OCI-LY7 (cell line): ENCODE measurements around the gene CRYL1. TPM values are rescaled to one million over a fixed set of nuclear protein-coding genes. Genes with fewer than 3 reads are reported as not detected.

Experiments
- BruUV-seq: library from RNA; stranded (reverse); fragments of 400-500 nt; replicated peaks from 2 replicates; lab custom pipeline; 2021; lab: Mats Ljungman, UMichigan
- CTCF ChIA-PET: fragments of 300-600 bp; sonication (Branson Sonifier 250); formaldehyde crosslinking; loops from one replicate; lab custom pipeline; 2022; ENCODE audit warnings: antibody characterized with exemption; ENCODE audit not compliant: unreplicated experiment; lab: Charles Lee
- POLR2A ChIA-PET: fragments of 300-600 bp; sonication (Branson Sonifier 250); formaldehyde crosslinking; loops from one replicate; lab custom pipeline; 2022; ENCODE audit warnings: antibody characterized with exemption; lab: Charles Lee
- DNase-seq: peaks from one replicate; pipeline ENCODE4 v3.0.0-alpha.2; 2015; ENCODE audit warnings: low spot score
- H2AFZ ChIP-seq: fragments of 200-600 bp; sonication (generic), shearing (Covaris generic); 2 replicates; pipeline ENCODE4 v1.6.1; 2014; ENCODE audit warnings: mild to moderate bottlenecking, antibody characterized with exemption, low read length, moderate library complexity
- H3K27ac ChIP-seq: fragments of 200-600 bp; sonication (generic); 2 replicates; pipeline ENCODE4 v1.5.1; 2014; ENCODE audit warnings: mixed run types, low read depth, mild to moderate bottlenecking, moderate library complexity, low read length, inconsistent platforms; ENCODE audit not compliant: poor library complexity, severe bottlenecking
- H3K36me3 ChIP-seq: fragments of 200-600 bp; sonication (generic); 2 replicates; pipeline ENCODE4 v1.6.1; 2014; ENCODE audit warnings: mild to moderate bottlenecking, antibody characterized with exemption, low read length, moderate library complexity, mixed read lengths; ENCODE audit not compliant: insufficient read depth
- H3K4me1 ChIP-seq: fragments of 200-600 bp; sonication (generic); 2 replicates; pipeline ENCODE4 v1.5.1; 2014; ENCODE audit warnings: mild to moderate bottlenecking, low read length; ENCODE audit not compliant: insufficient read depth, poor library complexity, severe bottlenecking
- H3K4me2 ChIP-seq: fragments of 200-600 bp; sonication (generic); 2 replicates; pipeline ENCODE4 v1.6.1; 2014; ENCODE audit warnings: mild to moderate bottlenecking, low read length
- H3K4me3 ChIP-seq: fragments of 200-600 bp; sonication (generic); 2 replicates; pipeline ENCODE4 v1.5.1; 2014; ENCODE audit warnings: mild to moderate bottlenecking, low read depth, low read length; ENCODE audit not compliant: poor library complexity, severe bottlenecking
- H3K79me2 ChIP-seq: fragments of 200-600 bp; sonication (generic); 2 replicates; pipeline ENCODE4 v1.6.1; 2016; ENCODE audit warnings: low read depth, mild to moderate bottlenecking, low read length, moderate library complexity, mixed read lengths; ENCODE audit not compliant: insufficient read depth
- H3K9me2 ChIP-seq: fragments of 200-600 bp; sonication (generic); 2 replicates; pipeline ENCODE4 v1.6.1; 2016; ENCODE audit warnings: mild to moderate bottlenecking, low read length, mixed read lengths; ENCODE audit not compliant: insufficient read depth
- H3K9me3 ChIP-seq: fragments of 200-600 bp; sonication (generic); 2 replicates; pipeline ENCODE4 v1.6.1; 2014; ENCODE audit warnings: mild to moderate bottlenecking, mixed run types, low read length, mixed read lengths
- H4K20me1 ChIP-seq: fragments of 200-600 bp; sonication (generic); 2 replicates; pipeline ENCODE4 v1.6.1; 2014; ENCODE audit warnings: mild to moderate bottlenecking, antibody characterized with exemption, low read length, moderate library complexity, mixed read lengths; ENCODE audit not compliant: insufficient read depth
- EZH2phosphoT487 ChIP-seq: fragments of 200-600 bp; sonication (generic); IDR thresholded peaks from 2 replicates; pipeline ENCODE4 v1.6.1; 2018; ENCODE audit warnings: low read depth, borderline replicate concordance, mild to moderate bottlenecking, mixed run types, antibody characterized with exemption, low read length, moderate library complexity, mixed read lengths
- intact Hi-C: fragments of 100-400 bp; cut with micrococcal nuclease; formaldehyde crosslinking; loops from one replicate; pipeline ENCODE4 v1.10.0; 2022; ENCODE audit not compliant: unreplicated experiment
- total RNA-seq, 2 experiments: library from RNA; depleted of rRNA in 1 of 2; stranded (reverse); fragments of >200 nt in 1 of 2; shearing (Covaris generic) in 1 of 2; gene quantifications; 2 replicates each; pipeline ENCODE4 v1.2.3, GENCODE V29; 2014 to 2022
- TF ChIP-seq, protein P1 (sequence below): fragments of 200-600 bp; sonication (generic); conservative IDR thresholded peaks from 2 replicates; pipeline ENCODE4 v1.5.1; 2014; ENCODE audit warnings: mild to moderate bottlenecking, antibody characterized with exemption, low read length, moderate library complexity, mixed read lengths

CRYL1 gene
- total RNA-seq, 2 experiments from 2014 or later: not detected

DNA sequence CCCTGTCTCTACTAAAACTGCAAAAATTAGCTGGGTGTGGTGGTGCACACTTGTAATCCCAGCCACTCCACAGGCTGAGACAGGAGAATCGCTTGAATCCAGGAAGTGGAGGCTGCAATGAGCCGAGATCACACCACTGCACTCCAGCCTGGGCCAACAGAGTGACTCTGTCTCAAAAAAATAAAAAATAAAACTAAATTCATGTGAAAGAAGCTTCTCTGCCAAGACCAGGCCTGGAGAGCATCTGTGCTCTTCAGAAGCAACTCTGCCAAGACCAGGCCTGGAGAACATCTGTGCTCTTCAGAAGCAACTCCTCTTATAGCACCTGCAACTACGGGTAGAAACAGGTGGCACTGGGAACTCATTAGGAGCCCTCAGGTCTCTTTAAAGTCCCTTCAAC lies 37.7 kb downstream of the CRYL1 start:
- no TSS peak for BruUV-seq
- TF ChIP-seq, protein P1, sequence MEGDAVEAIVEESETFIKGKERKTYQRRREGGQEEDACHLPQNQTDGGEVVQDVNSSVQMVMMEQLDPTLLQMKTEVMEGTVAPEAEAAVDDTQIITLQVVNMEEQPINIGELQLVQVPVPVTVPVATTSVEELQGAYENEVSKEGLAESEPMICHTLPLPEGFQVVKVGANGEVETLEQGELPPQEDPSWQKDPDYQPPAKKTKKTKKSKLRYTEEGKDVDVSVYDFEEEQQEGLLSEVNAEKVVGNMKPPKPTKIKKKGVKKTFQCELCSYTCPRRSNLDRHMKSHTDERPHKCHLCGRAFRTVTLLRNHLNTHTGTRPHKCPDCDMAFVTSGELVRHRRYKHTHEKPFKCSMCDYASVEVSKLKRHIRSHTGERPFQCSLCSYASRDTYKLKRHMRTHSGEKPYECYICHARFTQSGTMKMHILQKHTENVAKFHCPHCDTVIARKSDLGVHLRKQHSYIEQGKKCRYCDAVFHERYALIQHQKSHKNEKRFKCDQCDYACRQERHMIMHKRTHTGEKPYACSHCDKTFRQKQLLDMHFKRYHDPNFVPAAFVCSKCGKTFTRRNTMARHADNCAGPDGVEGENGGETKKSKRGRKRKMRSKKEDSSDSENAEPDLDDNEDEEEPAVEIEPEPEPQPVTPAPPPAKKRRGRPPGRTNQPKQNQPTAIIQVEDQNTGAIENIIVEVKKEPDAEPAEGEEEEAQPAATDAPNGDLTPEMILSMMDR: no peak
- TF ChIP-seq EZH2phosphoT487: no peak
- H3K36me3 ChIP-seq: no peaks in the 10 kb centered on the region
- no peaks in the 10 kb centered on the region for H3K9me2 ChIP-seq
- intact Hi-C loops: loop anchor here (1.0 to 2.0 kb wide), 2 partner anchors 291 to 306 kb away; no protein-coding TSS in a partner anchor
- H2AFZ ChIP-seq: no peak overlapping the region
- H3K4me2 ChIP-seq: no peak overlapping the region
- POLR2A ChIA-PET: no interaction called here
- CTCF ChIA-PET: interaction anchor here (0.9 kb wide), 1 partner anchor 18 kb away, joined by 3 read pairs; no protein-coding TSS in a partner anchor
- no peaks in the 10 kb centered on the region for H4K20me1 ChIP-seq
- no peak for DNase-seq
- H3K4me3 ChIP-seq: no peak overlapping the region
- no peaks in the 10 kb centered on the region for H3K9me3 ChIP-seq
- H3K27ac ChIP-seq: no peak overlapping the region
- no peaks in the 10 kb centered on the region for H3K4me1 ChIP-seq
- no peaks in the 10 kb centered on the region for H3K79me2 ChIP-seq

DNA sequence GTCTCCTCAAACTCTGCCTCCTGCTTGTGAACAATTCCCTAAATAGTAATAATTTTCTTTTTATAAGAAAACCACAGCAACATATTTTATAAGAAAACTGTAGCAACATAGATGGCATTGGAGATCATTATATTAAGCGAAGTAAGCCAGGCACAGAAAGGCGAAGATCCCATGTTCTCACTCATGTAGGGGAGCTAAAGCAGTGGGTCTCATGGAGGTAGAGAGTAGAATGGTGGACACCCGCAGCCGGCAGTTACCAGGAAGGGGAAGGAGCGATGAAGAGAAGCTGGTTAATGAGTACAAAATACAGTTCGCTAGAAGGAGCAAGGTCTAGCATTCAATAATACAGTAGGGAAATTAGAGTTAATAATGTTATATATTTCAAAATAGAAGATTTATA lies 42.9 kb downstream of the CRYL1 start:
- H3K36me3 ChIP-seq: no peaks in the 10 kb centered on the region
- H4K20me1 ChIP-seq: no peaks in the 10 kb centered on the region
- no peak overlapping the region for H3K4me2 ChIP-seq
- H3K9me2 ChIP-seq: no peaks in the 10 kb centered on the region
- DNase-seq: no peak
- CTCF ChIA-PET: no interaction called here
- no peak overlapping the region for H3K27ac ChIP-seq
- H3K4me1 ChIP-seq: no peaks in the 10 kb centered on the region
- no peak overlapping the region for H2AFZ ChIP-seq
- intact Hi-C loops: no loop called here
- POLR2A ChIA-PET: no interaction called here
- TF ChIP-seq, protein P1: no peak
- no peak for TF ChIP-seq EZH2phosphoT487
- no peaks in the 10 kb centered on the region for H3K79me2 ChIP-seq
- no peaks in the 10 kb centered on the region for H3K9me3 ChIP-seq
- BruUV-seq: no TSS peak
- no peak overlapping the region for H3K4me3 ChIP-seq

DNA sequence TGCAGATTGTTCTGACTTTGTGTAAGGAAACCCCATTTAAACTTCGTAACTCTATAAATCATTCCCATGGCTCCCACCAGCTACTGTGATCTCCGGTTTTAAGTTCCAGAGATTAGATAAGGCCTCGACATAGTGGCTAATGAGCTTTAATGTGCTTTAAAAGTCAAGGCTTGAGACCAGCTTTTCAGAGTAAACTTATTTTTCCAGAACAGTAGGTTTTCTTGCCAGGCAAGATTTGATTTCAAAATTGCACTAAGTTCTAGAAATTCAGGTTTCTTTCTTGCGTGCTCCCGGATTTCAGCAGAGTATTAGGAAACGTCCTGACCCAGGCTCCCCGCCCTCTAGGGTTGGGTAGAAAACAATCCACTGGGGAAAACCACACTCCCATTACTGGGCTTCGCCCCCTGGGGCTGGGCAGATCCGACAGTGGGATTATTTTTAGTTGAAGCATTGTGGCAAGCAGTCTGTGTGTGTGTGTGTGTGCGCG lies 43.3 kb downstream of the CRYL1 start:
- ChIA-PET POLR2A (interaction anchor here (0.7 kb wide), 1 partner anchor 28 kb away, joined by 4 read pairs; no protein-coding TSS in a partner anchor), CTCF (no interaction called here)
- H4K20me1 ChIP-seq: no peaks in the 10 kb centered on the region
- no peaks in the 10 kb centered on the region for H3K4me1 ChIP-seq
- TF ChIP-seq, protein P1: no peak
- TF ChIP-seq EZH2phosphoT487: no peak
- DNase-seq: no peak
- H2AFZ ChIP-seq: no peak overlapping the region
- no peak overlapping the region for H3K27ac ChIP-seq
- H3K9me3 ChIP-seq: no peaks in the 10 kb centered on the region
- no TSS peak for BruUV-seq
- no peaks in the 10 kb centered on the region for H3K9me2 ChIP-seq
- no peak overlapping the region for H3K4me2 ChIP-seq
- no peak overlapping the region for H3K4me3 ChIP-seq
- no peaks in the 10 kb centered on the region for H3K36me3 ChIP-seq
- intact Hi-C loops: no loop called here
- H3K79me2 ChIP-seq: no peaks in the 10 kb centered on the region
